ENCODE measurements around the gene CALD1.

GRCh38 chr7:134750083-134751062, 29.1 kb upstream of the CALD1 start:
- TF ChIP-seq CTCF (conservative IDR thresholded peaks at IDR 0.05; ENCODE audit: low read depth, low read length) = peak; percentile 83
- no peak for TF ChIP-seq EZH2 (IDR thresholded peaks at IDR 0.05; ENCODE audit: low read length, unreplicated experiment)

All from PC-3 (cell line).